BJ (cell line): ENCODE measurements around the gene PDIA6. TPM values are rescaled to one million over a fixed set of nuclear protein-coding genes. Genes with fewer than 3 reads are reported as not detected.

Source experiments
- CTCF ChIA-PET: fragments of 350-600 bp; formaldehyde crosslinking; extraction: SDS; loops from one replicate; lab custom pipeline; 2021; ENCODE audit warnings: antibody characterized with exemption, inconsistent platforms; lab: Yijun Ruan, JAX
- POLR2A ChIA-PET: fragments of 300-600 bp; sonication (Branson Sonifier 250); formaldehyde crosslinking; extraction: SDS; loops from one replicate; lab custom pipeline; 2021; ENCODE audit warnings: antibody characterized with exemption; lab: Charles Lee
- DNase-seq: peaks from one replicate; pipeline ENCODE4 v3.0.0-alpha.2; 2011; ENCODE audit warnings: low read depth
- H3K27me3 ChIP-seq: 2 replicates; pipeline ENCODE4 v1.6.0; 2011; ENCODE audit warnings: low read length; ENCODE audit not compliant: control insufficient read depth, insufficient read depth
- H3K36me3 ChIP-seq: 2 replicates; pipeline ENCODE4 v1.5.1; 2011; ENCODE audit warnings: low read length; ENCODE audit not compliant: control insufficient read depth, insufficient read depth
- H3K4me3 ChIP-seq: 2 replicates; pipeline ENCODE4 v1.5.1; 2011; ENCODE audit warnings: low read depth, mild to moderate bottlenecking, control low read depth, low read length
- CTCF ChIP-seq: IDR thresholded peaks from 2 replicates; pipeline ENCODE4 v1.5.1; 2011; ENCODE audit warnings: low read depth, mild to moderate bottlenecking, control low read depth, inconsistent platforms, low read length, moderate library complexity; ENCODE audit not compliant: insufficient read depth
- polyA plus RNA-seq: library from polyadenylated mRNA; depleted of rRNA; stranded (reverse); fragments of >200 nt; gene quantifications from 2 replicates; pipeline ENCODE4 v1.2.3, GENCODE V29; 2011

Gene PDIA6
- polyA plus RNA-seq, 1 experiment, result 238 TPM

GRCh38 chr2:10841547-10842219 is 29.1 kb upstream of the PDIA6 start:
- CTCF ChIA-PET, result interaction anchor here (0.9 to 4.4 kb wide), 3 partner anchors 10 to 291 kb away, joined by 4 to 27 read pairs (median 8); no protein-coding TSS in a partner anchor
- no peak for DNase-seq
- no peak overlapping the region for H3K4me3 ChIP-seq
- POLR2A ChIA-PET, result no interaction called here
- no peak for TF ChIP-seq CTCF
- H3K36me3 ChIP-seq, result no peaks in the 10 kb centered on the region
- no peaks in the 10 kb centered on the region; the same call in 1 of the 2 replicates for H3K27me3 ChIP-seq

GRCh38 chr2:10839813-10840212 is 27.2 kb upstream of the PDIA6 start:
- Histone ChIP-seq H3K27me3 (no peaks in the 10 kb centered on the region; the same call in 1 of the 2 replicates), H3K4me3 (no peak overlapping the region), H3K36me3 (no peaks in the 10 kb centered on the region)
- POLR2A ChIA-PET, result no interaction called here
- TF ChIP-seq CTCF, result no peak
- no peak for DNase-seq
- CTCF ChIA-PET, result interaction anchor here (4.4 to 11.4 kb wide), 2 partner anchors 8 to 285 kb away, joined by 27 to 421 read pairs; a partner anchor contains a TSS

- H3K27me3 ChIP-seq, result peaks cover 1% of the 10 kb centered on the region; the same call in 1 of the 2 replicates
- no peak for TF ChIP-seq CTCF
- H3K4me3 ChIP-seq, result no peak overlapping the region
- CTCF ChIA-PET, result interaction anchor here (0.8 to 11.4 kb wide), 3 partner anchors 25 to 744 kb away, joined by 3 to 421 read pairs (median 3); a partner anchor contains a TSS
- H3K36me3 ChIP-seq, result no peaks in the 10 kb centered on the region
- DNase-seq, result no peak
- POLR2A ChIA-PET, result interaction anchor here (0.7 kb wide), 1 partner anchor 28 kb away, joined by 5 read pairs; no protein-coding TSS in a partner anchor
These were observed 26.1 kb upstream of the PDIA6 start for GRCh38 chr2:10838734-10839133.

- H3K36me3 ChIP-seq, result no peaks in the 10 kb centered on the region
- ChIA-PET POLR2A (no interaction called here), CTCF (interaction anchor here (0.7 to 11.4 kb wide), 3 partner anchors 15 to 288 kb away, joined by 3 to 421 read pairs (median 5); a partner anchor contains a TSS)
- H3K27me3 ChIP-seq, result peaks cover 1% of the 10 kb centered on the region; the same call in 1 of the 2 replicates
- TF ChIP-seq CTCF, result no peak
- H3K4me3 ChIP-seq, result no peak overlapping the region
- DNase-seq, result no peak
These were observed 25.0 kb upstream of the PDIA6 start for GRCh38 chr2:10837298-10838266.
